Measurements from ENCODE around the gene NEK5.
"Not testable (repeated sequence)": the region's sequence is repeated elsewhere in the genome, so short reads cannot be mapped to it uniquely, and the experiment has no call there.

NEK5 gene

DNA sequence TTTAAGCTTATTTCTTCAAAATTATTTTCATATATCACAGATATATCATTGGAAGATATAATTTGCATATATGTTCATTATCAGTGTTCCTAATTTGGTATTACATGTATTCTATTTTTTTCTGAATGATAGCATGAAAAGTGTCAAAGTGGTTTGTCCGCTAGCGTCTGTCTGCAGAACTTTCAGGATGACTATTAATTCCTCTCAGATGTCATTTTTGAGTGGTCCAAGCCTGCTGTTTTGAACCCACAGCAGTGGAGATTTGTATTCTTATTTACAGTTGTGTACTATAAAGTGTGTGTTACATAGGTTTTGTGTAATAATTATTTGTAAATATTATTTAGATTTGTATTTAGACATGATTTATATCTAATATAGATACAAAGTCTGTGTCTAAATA is 95.8 kb downstream of the NEK5 start:
- no peak overlapping the region for H3K27ac ChIP-seq
- TF ChIP-seq, protein P1, sequence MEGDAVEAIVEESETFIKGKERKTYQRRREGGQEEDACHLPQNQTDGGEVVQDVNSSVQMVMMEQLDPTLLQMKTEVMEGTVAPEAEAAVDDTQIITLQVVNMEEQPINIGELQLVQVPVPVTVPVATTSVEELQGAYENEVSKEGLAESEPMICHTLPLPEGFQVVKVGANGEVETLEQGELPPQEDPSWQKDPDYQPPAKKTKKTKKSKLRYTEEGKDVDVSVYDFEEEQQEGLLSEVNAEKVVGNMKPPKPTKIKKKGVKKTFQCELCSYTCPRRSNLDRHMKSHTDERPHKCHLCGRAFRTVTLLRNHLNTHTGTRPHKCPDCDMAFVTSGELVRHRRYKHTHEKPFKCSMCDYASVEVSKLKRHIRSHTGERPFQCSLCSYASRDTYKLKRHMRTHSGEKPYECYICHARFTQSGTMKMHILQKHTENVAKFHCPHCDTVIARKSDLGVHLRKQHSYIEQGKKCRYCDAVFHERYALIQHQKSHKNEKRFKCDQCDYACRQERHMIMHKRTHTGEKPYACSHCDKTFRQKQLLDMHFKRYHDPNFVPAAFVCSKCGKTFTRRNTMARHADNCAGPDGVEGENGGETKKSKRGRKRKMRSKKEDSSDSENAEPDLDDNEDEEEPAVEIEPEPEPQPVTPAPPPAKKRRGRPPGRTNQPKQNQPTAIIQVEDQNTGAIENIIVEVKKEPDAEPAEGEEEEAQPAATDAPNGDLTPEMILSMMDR (IDR thresholded peaks at IDR 0.05) = no peak
- TF ChIP-seq ZFX (IDR thresholded peaks at IDR 0.05; ENCODE audit: borderline replicate concordance) = no peak

DNA sequence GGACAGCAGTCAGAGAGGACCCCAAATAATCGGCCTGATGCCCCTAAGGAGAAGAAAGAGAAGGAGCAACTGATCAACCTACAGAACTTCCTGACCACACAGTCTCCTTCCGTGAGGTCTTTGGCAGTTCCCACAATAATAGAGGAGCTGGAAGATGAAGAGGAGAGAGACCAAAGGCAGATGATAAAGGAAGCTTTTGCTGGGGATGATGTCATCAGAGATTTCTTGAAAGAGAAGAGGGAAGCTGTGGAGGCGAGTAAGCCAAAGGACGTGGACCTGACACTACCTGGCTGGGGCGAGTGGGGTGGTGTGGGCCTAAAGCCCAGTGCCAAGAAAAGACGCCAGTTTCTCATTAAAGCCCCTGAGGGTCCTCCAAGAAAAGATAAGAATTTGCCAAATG is 98.5 kb downstream of the NEK5 start:
- not testable (repeated sequence) for H3K27ac ChIP-seq

DNA sequence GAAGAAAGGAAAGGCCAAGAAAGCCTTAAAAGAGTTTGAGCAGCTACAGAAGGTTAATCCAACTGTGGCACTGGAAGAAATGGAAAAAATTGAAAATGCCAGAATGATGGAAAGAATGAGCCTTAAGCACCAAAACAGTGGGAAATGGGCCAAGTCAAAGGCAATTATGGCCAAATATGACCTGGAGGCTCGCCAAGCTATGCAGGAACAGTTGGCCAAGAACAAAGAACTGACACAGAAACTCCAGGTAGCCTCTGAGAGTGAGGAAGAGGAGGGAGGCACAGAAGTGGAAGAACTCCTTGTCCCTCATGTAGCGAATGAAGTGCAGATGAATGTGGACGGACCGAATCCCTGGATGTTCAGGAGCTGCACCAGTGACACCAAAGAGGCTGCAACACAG is 99.3 kb downstream of the NEK5 start:
- H3K27ac ChIP-seq = no peak overlapping the region
- TF ChIP-seq ZFX (IDR thresholded peaks at IDR 0.05; ENCODE audit: borderline replicate concordance) = no peak
- TF ChIP-seq, protein P1 (IDR thresholded peaks at IDR 0.05) = no peak

DNA sequence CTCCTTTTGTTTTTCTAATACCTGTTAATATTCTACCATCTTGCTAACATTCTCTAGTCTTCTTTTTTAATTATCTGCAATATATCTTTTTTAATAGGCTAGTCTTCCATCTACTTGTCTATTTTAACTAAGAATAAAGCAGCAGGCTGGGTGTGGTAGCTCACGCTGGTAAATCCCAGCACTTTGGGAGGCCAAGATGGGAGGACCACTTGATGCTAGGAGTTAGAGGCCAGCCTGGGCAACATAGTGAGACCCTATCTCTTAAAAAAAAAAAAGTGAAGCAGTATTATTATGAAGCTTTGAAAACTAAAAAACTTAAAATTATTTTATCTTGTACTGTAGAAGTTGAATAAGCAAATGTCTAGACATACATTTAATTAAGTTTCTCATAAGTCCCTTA is 101.0 kb downstream of the NEK5 start:
- no peak overlapping the region for H3K27ac ChIP-seq
- TF ChIP-seq, protein P1 (IDR thresholded peaks at IDR 0.05) = no peak
- no peak for TF ChIP-seq ZFX (IDR thresholded peaks at IDR 0.05; ENCODE audit: borderline replicate concordance)

DNA sequence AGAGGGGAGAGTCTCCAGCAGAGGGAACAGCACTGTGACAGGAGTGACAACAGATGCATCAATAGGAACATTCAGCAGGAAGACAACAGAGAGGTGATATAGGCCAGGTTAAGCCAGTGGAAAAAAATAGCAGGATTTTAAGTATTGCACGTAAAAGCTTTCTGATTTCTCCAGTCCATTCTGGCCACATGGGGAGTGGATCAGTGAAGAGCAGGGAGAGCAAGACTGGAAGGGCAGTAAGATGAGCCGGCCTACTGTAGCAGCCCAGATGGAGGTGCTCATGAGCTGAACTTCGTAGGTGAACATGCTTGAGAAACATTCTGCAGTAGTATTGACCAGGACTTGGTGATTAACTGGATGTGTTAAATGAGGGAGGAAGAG is 102.6 kb downstream of the NEK5 start:
- TF ChIP-seq ZFX (IDR thresholded peaks at IDR 0.05; ENCODE audit: borderline replicate concordance) = no peak
- TF ChIP-seq, protein P1 (IDR thresholded peaks at IDR 0.05) = no peak

DNA sequence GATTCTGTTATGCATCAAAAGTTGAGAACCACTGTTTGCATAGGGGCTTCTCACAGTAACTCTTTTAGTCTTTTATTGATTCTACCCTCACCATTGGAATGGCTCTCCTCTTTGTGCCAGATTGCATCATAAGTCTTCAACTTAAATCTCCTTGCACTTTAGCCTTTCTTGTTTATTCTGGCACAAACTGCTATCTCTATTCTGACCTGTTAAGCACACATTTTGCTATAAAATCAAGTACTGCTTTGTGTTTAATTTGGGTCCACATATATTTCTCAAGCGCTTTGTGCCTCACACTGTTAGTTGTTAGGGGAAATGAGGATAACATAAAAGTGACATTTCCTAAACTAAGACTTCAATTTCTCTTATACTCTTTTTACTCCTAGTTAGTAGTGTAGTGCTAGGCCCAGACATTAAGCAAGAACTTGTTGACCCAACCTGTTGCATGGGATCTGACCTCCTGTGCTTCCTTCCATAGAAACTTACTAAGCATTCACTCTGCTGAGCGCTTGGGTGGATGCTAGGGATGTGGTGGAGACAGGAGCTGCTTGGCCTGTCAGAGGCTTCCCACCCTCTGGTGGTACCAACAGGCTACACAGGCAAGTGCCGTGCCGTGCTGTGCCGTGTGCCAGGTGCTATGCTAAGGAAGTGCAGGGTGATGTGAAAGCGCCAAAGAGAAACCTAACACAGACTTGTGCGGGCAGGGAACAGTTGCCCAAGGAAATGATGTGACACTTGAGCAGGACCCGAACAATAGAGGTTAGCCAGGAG is 103.2 kb downstream of the NEK5 start:
- H3K27ac ChIP-seq = no peak overlapping the region
- TF ChIP-seq, protein P1 (IDR thresholded peaks at IDR 0.05) = no peak
- no peak for TF ChIP-seq ZFX (IDR thresholded peaks at IDR 0.05; ENCODE audit: borderline replicate concordance)

More for the DNA sequence above, 102.6 kb downstream of the NEK5 start:
- no peak overlapping the region for H3K27ac ChIP-seq

DNA sequence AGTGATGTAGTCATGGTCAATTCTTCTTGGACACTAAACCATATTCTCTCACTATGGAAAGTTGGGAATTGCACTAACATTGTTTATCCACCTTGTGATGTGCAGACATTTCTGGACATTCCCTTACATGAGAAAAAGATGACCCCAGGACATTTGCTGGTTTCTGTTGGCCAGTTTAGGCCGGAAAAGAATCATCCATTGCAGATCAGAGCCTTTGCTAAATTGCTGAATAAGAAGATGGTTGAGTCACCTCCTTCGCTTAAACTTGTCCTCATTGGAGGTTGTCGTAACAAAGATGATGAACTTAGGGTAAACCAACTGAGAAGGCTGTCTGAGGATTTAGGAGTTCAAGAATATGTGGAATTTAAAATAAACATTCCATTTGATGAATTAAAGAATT is 104.4 kb downstream of the NEK5 start, which contains the start of gene UTP14C:
Gene UTP14C, plus strand, starts transcription at position 211 of the 400 bp plus-strand sequence. CDS start 4,114 bp downstream, outside the sequence.
- H3K27ac ChIP-seq = no peak within 1 kb of the TSS

More for the DNA sequence above, 104.4 kb downstream of the NEK5 start, which contains the start of gene UTP14C:
- TF ChIP-seq ZFX (IDR thresholded peaks at IDR 0.05; ENCODE audit: borderline replicate concordance) = no peak
- TF ChIP-seq, protein P1 (IDR thresholded peaks at IDR 0.05) = no peak

Data from 22Rv1 (cell line).